ENCODE data around the gene PPP1R9B.

Gene PPP1R9B

DNA sequence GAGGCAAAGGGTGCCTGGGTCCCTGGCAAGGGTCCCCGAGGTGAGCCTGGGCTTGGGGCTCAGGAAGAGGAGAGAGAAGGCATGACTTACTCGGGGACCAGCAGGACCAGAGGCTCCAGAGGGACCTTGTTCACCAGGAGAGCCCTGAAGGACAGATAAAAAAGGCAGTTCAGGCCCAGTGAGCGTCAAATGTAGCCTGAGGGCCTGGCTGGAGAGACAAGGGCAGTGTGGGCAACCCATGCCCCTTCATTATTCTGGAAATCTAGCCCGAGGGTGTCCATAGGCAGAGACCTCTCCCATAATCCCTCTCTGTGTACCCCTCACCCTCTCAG, 36.9 kb upstream of the PPP1R9B start:
- no peak for DNase-seq

- peak; percentile 84 for DNase-seq
Measured at GRCh38 chr17:50186661-50187393, 36.4 kb upstream of the PPP1R9B start.

- DNase-seq, result peak; percentile 60
Measured at GRCh38 chr17:50185631-50186471, 35.4 kb upstream of the PPP1R9B start.

GRCh38 chr17:50184611-50185398, 34.3 kb upstream of the PPP1R9B start:
- peak; percentile 83 for DNase-seq

DNA sequence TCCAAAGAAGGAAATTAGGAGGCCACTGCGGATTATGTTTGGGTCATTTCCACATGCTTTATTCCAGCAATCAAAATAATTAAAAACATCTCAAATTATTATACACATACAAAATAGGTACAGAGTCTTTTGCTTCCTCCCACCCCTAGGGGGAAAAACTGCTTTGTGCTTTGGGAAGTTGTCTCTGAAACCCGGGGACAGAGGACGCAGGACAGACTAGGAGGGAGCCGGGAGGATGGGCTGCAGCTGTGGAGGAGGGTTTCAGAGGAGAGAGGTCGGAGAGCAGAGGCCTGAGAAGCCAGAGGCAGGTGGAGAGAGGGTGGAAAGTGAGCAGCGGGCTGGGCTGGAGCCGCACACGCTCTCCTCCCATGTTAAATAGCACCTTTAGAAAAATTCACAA, 33.6 kb upstream of the PPP1R9B start:
- peak; percentile 66 for DNase-seq

DNA sequence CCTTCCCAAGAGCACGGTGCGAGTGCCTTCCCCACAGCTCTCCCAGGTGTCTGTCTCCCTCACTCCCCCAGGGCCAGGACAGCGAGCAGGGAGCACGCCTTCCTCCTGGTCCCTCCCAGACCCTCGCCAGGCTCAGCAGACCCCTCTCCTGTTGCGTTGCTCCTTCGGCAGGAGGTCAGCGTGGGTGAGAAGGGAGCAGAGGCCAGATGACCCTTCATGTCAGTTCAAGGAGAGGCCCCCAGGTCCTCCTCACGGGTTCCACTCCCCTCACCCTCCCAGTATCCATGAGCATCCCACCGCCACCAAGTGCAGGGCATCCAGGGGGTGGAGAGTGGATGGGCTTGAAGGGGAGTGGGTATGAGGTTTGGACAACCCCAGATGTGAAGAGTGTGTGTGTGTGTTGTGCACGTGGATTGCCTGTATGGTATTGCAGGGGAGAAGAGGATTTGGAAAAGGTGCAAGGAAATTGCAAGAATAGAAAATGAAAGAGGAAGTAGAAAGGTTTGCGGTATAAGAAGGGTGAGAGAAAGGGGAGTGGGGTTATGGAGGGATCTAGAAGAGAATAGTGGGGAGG, 33.0 kb upstream of the PPP1R9B start:
- peak; percentile 78 for DNase-seq

DNA sequence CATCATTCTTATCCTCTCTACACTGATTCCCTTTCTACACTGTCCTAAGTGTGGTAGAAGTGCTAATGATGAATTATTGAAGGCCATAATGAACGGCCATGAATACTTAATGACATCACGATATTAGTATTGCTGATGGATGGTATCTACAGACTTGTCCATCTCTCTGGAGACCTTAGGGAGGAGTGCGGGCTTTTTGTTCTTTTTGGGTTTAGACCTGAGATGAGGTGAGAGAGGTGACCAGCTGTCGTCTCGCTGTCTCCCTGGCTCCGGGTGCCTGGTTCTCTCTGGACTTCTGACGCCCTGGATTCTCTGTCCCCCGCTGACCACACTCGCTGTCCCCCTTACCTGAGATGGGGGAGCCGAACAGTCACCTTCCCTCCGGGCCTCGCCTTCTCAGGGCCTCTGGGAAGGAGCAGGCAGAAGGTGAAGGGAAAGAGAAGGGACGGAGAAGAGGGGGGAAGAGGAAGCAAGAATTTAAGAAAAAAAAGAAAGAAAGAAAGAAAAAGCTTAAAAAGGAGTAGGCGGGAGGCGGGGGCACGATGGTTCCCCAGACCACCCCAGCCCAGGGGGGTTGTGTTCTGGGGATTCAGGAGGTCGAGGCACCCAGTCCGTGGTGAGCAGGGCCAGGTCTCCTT, 32.4 kb upstream of the PPP1R9B start:
- peak; percentile 66 for DNase-seq

DNA sequence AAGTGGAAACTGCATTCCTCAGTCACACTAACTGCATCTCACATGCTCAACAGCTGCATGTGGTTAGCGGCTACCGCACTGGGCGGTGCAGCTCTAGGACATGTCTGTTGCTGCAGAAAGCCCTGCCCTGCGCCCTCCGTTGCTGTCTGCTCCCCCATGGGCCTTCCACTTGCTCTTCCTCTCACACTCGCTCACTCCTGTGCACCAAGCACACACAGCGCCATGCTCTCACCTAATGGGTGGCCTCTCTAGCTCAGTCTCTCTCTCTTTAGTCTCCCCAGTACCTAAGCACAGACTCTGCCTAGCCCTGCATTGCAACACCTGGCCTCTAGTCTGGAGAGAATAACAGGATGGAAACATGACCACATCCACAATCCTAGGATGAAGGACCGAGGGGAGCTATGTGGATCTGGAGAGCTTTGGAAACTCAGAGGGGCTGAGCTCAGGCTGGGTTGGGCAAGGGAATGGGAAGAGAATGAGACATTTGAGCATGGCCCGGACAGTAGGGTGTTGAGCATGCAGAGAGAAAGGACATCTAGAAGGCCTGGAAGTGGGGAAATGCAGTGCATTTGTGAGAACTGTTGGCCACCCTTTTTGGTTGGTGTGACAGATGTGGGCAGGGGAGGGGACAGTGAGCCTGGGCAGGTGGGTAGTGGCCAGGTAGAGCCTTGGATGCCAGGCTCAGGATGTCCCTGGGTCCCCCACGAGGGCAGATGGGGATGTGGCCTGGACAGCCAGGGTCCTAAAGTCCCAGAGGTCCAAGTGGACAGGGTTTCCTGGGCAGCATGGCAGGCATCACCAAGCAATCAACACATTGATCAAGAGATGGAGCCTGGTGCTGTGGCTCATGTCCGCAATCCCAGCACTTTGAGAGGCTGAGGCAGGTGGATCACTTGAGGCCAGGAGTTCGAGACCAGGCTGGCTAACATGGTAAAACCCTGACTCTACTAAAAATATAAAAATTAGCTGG, 31.4 kb upstream of the PPP1R9B start:
- peak; percentile 84 for DNase-seq

- DNase-seq, result no peak
Measured at GRCh38 chr17:50181144-50181543, 30.7 kb upstream of the PPP1R9B start.

DNA sequence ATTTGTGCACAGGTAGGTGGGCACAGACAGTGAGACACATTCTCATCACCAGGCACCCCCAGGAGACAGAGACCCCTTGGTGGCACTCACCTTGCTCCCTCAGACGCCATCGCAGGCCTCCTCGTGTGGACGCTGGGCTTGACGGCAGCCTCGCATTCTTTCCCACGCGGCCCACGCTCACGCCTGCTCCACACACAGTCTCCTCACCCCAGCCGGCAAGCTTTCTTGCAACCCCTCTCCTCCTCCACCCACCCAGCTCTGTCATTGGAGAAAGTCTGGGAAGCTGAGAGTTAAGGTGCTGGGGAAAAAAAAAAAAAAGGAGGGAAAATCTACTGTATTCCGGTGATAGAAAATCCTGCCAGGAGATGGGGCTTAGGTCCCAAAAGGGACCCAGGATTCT, 30.1 kb upstream of the PPP1R9B start:
- DNase-seq, result no peak

DNA sequence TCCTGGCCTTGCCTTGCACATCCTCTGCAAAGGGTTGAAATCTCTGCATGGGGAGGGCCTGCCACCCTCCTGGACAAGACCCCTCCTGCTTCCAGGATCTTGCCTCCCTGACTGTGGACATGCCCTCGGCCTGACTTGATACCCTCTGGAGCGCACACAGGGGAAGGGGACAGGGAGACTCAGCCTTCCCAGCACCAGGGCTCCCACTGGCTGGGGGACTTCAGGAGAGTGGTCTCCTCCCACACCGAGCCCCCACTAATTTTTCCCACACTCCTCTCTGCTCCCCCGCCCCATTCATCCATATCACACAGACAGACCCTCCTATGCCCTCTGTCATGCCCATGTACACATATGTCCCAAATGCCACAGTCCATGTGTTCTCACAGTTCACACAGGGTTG, 29.6 kb upstream of the PPP1R9B start:
- DNase-seq, result no peak

- DNase-seq, result peak; percentile 93
Measured at GRCh38 chr17:50177983-50178834, 27.7 kb upstream of the PPP1R9B start.

DNA sequence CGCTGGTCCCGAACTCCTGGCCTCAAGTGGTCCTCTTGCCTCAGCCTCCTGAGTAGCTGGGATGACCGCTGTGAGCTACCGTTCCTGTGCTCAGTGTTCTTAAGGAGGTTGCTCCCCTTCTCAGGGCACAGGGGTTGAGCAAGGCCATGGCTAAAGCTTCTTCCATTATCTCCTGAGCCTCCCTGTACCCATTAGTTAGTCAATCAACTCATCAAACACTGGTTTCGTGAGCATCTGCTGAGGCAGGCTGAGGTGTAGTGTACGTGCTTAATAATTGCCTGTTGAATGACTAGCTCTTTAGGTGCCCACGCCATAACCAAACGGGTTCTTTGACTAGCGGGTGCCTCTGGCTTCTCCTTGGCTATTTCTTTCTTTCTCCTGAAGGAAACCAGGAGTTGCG, 27.0 kb upstream of the PPP1R9B start:
- no peak for DNase-seq

GRCh38 chr17:50176559-50177357, 26.3 kb upstream of the PPP1R9B start:
- DNase-seq, result peak; percentile 47

DNA sequence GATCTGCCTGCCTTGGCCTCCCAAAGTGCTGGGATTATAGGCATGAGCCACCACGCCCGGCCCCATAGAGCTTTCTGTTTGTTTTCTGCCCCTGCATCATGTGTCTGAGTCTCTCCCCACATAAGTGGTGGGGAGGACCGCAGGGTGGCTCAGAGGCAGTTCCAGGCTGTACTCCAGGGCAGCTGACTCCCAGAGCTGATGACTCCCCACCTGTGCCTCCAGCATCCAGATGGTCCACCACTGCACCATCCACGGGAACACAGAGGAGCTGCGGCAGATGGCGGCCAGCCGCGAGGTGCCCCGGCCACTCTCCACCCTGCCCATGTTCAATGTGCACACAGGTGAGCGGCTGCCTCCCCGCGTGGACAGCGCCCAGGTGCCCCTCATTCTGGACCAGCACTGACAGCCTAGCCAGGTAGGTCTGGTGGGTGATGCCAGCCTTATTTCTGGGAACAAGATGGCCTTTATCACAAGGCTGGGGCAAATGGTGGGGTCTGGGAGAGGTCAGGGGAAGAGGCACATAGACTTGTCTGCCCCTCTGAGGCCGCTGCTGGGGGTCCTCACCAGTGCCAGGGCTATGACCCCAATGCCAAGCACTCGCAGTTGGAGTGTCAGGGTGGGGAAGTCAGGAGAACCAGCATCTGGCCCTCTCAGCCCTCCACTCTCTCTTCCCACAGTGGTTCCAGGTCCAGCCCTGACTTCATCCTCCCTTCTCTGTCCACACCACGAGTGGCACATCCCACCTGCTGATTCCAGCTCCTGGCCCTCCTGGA, 24.7 kb upstream of the PPP1R9B start:
- DNase-seq, result no peak

- DNase-seq, result no peak
Measured at GRCh38 chr17:50174444-50174843, 24.0 kb upstream of the PPP1R9B start.

GRCh38 chr17:50173335-50173941, 23.0 kb upstream of the PPP1R9B start:
- DNase-seq, result peak; percentile 89

- no peak for DNase-seq
Measured at GRCh38 chr17:50172936-50173334, 22.5 kb upstream of the PPP1R9B start.

Data from fibroblast of skin of right biceps (primary cell).